Esophagus (tissue), 2 donors: ENCODE results near the gene TERT. TPM values are rescaled to one million over a fixed set of nuclear protein-coding genes. Genes with fewer than 3 reads are reported as not detected.
"Not testable (repeated sequence)": the region's sequence is repeated elsewhere in the genome, so short reads cannot be mapped to it uniquely, and the experiment has no call there.

Experiments used
- H3K27ac ChIP-seq, 2 donors: one replicate each; pipeline ENCODE4 v1.5.1; 2013; ENCODE audit warnings: low read depth in 2 of 2, mild to moderate bottlenecking in 2 of 2, inconsistent platforms in 1 of 2, low read length in 1 of 2, moderate library complexity in 1 of 2
- H3K27me3 ChIP-seq, 2 donors: one replicate each; pipeline ENCODE4 v1.6.1; 2013; ENCODE audit warnings: low read length in 2 of 2, control low read depth in 1 of 2, mild to moderate bottlenecking in 1 of 2; ENCODE audit not compliant: insufficient read depth in 2 of 2, control insufficient read depth in 1 of 2
- H3K36me3 ChIP-seq, 2 donors: one replicate each; pipeline ENCODE4 v1.6.1; 2013; ENCODE audit warnings: low read length in 1 of 2; ENCODE audit not compliant: control insufficient read depth in 2 of 2, insufficient read depth in 2 of 2
- H3K4me1 ChIP-seq, 2 donors: one replicate each; pipeline ENCODE4 v1.6.1; 2013; ENCODE audit warnings: low read length in 1 of 2; ENCODE audit not compliant: control insufficient read depth in 2 of 2, insufficient read depth in 2 of 2
- H3K4me3 ChIP-seq, 2 donors: one replicate each; pipeline ENCODE4 v1.5.1; 2013; ENCODE audit warnings: low read length in 2 of 2, mild to moderate bottlenecking in 2 of 2, low read depth in 1 of 2, moderate library complexity in 1 of 2
- H3K9me3 ChIP-seq, 2 donors: one replicate each; pipeline ENCODE4 v1.6.1; 2013; ENCODE audit warnings: mild to moderate bottlenecking in 2 of 2, low read depth in 1 of 2, low read length in 1 of 2, moderate library complexity in 1 of 2; ENCODE audit not compliant: control insufficient read depth in 2 of 2, insufficient read depth in 1 of 2
- WGBS, 2 donors: extraction: QIAGEN DNeasy Blood & Tissue Kit; methylation state at CpG; one replicate each; pipeline ENCODE4 v1.1.7; 2013; 5-methylcytosine and 5-hydroxymethylcytosine counted together
- polyA plus RNA-seq, 2 donors: library from polyadenylated mRNA; stranded (reverse); fragments of 200-250 nt; gene quantifications; one replicate each; pipeline ENCODE4 v1.2.3, GENCODE V29; 2013
- donor health status: healthy with polysubstance abuse.
- donor health status: Bipolar disorder and iron deficiency.

The TERT gene
- under 1 TPM; 0.13 to 0.51 TPM for polyA plus RNA-seq

DNA sequence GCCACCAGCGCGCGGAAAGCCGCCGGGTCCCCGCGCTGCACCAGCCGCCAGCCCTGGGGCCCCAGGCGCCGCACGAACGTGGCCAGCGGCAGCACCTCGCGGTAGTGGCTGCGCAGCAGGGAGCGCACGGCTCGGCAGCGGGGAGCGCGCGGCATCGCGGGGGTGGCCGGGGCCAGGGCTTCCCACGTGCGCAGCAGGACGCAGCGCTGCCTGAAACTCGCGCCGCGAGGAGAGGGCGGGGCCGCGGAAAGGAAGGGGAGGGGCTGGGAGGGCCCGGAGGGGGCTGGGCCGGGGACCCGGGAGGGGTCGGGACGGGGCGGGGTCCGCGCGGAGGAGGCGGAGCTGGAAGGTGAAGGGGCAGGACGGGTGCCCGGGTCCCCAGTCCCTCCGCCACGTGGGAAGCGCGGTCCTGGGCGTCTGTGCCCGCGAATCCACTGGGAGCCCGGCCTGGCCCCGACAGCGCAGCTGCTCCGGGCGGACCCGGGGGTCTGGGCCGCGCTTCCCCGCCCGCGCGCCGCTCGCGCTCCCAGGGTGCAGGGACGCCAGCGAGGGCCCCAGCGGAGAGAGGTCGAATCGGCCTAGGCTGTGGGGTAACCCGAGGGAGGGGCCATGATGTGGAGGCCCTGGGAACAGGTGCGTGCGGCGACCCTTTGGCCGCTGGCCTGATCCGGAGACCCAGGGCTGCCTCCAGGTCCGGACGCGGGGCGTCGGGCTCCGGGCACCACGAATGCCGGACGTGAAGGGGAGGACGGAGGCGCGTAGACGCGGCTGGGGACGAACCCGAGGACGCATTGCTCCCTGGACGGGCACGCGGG is at the start of gene TERT:
Gene TERT, minus strand, starts transcription at position 234 of the 815 bp plus-strand sequence. Its CDS starts 79 bp downstream, at position 155.
- Histone ChIP-seq H3K27me3 (peaks cover 0 to 11% of the 10 kb centered on the region in 2 donors), H3K27ac (no peak within 1 kb of the TSS), H3K4me1 (peaks cover 4 to 7% of the 10 kb centered on the region in 2 donors), H3K4me3 (no peak within 1 kb of the TSS), H3K9me3 (no peaks in the 10 kb centered on the region), H3K36me3 (no peaks in the 10 kb centered on the region)
- 9 to 16% methylated on average over 54 to 102 of the region's 102 CpGs for WGBS, 2 donors

DNA sequence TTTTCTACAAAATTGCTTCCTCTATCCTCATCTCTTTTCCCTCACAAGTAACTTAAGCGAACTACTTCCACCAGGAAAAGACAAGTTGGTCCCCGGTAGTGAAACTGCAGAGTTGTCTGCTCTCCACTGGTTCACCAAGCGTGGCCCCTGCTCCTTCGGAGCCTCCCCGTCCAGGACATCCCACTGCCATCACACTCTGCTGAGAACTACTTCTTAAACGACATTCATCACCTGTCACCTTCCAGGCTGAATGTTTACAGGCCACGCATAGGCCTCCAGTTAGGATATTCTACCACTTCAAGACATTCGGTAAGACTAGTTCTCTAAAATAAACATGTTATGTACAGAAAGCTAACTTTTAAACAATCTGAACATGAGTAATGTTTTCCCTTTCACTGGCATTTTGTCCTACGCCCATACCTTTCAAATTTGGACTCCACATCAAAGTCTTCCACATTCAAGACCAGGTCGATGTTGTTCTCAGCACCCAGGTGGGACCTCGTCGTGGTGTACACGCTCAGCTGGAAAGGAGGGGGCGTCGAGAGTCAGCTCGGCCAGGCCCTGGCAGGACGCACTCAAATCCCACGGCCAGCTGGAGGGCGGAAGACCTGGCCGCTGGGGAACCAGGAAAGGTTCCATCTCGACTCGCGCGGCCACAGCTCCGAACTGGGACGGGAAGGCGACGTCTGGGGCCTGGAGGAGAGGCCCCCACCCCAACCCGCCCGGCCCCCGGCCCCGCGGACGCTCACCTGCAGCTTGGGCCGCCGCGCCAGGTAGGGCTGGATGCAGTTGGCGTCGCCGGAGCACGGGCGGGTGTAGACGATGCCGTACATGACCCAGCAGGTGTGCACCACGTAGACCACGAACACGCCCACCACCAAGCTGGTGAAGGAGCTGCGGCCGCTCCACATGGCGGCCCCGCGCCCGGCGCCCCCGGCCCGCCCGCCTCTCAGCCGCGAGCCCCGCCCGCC is 49.3 kb upstream of the TERT start:
- no peaks in the 10 kb centered on the region for H3K9me3 ChIP-seq
- 5% methylated on average over 52 to 61 of the region's 61 CpGs for WGBS, 2 donors
- peak overlapping the region in 1 of 2 donors; percentile 29 for H3K27ac ChIP-seq
- H3K36me3 ChIP-seq = peaks cover 0 to 20% of the 10 kb centered on the region in 2 donors
- peaks cover 2 to 8% of the 10 kb centered on the region in 2 donors for H3K4me1 ChIP-seq
- H3K4me3 ChIP-seq = peak overlapping the region; percentile 84 to 91
- H3K27me3 ChIP-seq = no peaks in the 10 kb centered on the region

DNA sequence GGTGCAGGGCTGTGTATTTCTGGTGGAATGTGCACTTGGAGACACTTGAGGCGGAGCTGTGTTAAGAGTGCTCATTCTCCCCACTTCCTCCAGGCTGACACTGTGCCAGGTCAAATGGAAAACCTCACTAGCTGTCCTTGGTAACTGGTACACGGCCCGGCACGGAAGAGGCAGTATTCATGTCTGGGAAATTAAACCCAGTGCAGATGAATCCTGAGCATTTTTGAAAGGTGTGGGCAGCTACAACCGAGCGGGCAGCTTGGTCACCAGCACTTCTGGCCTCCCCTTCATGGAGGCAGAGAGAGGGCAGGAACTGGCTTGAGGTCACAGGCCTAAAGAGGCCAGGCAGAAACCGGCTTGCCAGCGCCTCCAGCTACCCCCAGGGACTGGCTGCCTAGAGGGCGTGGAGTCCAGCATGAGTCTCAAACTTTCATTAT is 48.5 kb upstream of the TERT start:
- no peak overlapping the region for H3K4me3 ChIP-seq
- 73 to 82% methylated on average over 9 of the region's 9 CpGs for WGBS, 2 donors
- H3K27me3 ChIP-seq = no peaks in the 10 kb centered on the region
- H3K36me3 ChIP-seq = peaks cover 5 to 27% of the 10 kb centered on the region in 2 donors
- no peak overlapping the region for H3K27ac ChIP-seq
- H3K9me3 ChIP-seq = no peaks in the 10 kb centered on the region
- H3K4me1 ChIP-seq = peaks cover 2 to 8% of the 10 kb centered on the region in 2 donors

DNA sequence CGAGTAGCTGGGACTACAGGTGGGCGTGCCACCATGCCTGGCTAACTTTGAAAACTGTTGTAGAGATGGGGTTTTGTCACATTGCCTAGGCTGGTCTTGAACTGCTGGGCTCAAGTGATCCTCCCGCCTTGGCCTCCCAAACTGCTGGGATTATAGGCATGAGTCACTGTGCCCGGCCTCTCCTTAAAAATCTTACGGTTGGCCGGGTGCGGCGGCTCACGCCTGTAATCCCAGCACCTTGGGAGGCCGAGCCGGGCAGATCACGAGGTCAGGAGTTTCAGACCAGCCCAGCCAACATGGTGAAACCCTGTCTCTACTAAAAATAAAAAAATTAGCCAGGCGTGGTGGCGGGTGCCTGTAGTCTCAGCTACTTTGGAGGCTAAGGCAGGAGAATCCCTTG is 47.8 kb upstream of the TERT start:
- H3K27ac ChIP-seq = not testable (repeated sequence)

DNA sequence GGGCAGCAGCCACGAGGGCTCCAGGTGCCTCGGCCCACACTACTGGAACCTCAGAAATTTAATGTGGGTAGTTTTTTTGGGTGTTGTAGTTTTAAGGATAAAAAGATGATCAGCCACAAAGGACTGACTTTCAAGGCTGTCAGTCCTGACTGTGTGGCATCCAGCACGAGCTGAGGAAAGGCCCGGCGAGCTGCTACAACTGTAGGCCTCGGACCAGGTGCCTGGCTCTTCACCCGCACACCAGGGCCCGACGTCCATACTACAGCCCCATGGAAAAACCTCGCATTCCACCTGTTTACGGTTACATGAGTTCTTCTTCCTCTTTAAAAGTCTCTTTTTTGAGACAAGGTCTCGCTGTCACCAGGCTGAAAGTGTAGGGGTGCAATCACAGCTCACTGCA is 47.4 kb upstream of the TERT start:
- 89 to 95% methylated on average over 12 of the region's 12 CpGs for WGBS, 2 donors
- Histone ChIP-seq H3K4me3 (no peak overlapping the region), H3K27ac (no peak overlapping the region), H3K9me3 (no peaks in the 10 kb centered on the region), H3K4me1 (peaks cover 2 to 8% of the 10 kb centered on the region in 2 donors), H3K36me3 (peaks cover 6 to 36% of the 10 kb centered on the region in 2 donors), H3K27me3 (no peaks in the 10 kb centered on the region)

More for the DNA sequence above, 47.8 kb upstream of the TERT start:
- H3K36me3 ChIP-seq = peaks cover 6 to 32% of the 10 kb centered on the region in 2 donors
- not testable (repeated sequence) for H3K4me3 ChIP-seq, H3K4me1 ChIP-seq, H3K27me3 ChIP-seq, H3K9me3 ChIP-seq
- 84 to 91% methylated on average over 14 of the region's 14 CpGs for WGBS, 2 donors

DNA sequence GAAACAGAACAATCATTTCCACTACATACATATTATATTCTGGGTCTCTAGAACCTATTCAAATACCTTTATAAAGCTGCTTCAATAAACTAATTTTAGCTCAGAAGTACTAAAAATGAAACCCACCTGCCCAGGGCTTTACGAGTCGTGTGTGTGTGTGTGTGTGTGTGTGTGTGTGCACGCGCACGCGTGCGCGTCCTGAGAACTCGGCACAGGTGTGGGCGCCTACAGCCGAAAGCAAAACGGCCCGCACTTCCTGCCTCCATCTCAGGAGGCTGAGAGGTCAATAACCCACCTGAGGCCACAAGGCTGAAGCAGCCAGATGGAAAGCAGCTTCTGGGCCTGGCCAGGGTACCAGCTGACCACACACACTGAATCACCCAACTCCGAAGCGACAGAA is 47.0 kb upstream of the TERT start:
- 85 to 90% methylated on average over 15 of the region's 15 CpGs for WGBS, 2 donors
- Histone ChIP-seq H3K36me3 (peaks cover 6 to 39% of the 10 kb centered on the region in 2 donors), H3K9me3 (no peaks in the 10 kb centered on the region), H3K4me1 (peaks cover 2 to 8% of the 10 kb centered on the region in 2 donors), H3K4me3 (no peak overlapping the region), H3K27me3 (no peaks in the 10 kb centered on the region), H3K27ac (no peak overlapping the region)

DNA sequence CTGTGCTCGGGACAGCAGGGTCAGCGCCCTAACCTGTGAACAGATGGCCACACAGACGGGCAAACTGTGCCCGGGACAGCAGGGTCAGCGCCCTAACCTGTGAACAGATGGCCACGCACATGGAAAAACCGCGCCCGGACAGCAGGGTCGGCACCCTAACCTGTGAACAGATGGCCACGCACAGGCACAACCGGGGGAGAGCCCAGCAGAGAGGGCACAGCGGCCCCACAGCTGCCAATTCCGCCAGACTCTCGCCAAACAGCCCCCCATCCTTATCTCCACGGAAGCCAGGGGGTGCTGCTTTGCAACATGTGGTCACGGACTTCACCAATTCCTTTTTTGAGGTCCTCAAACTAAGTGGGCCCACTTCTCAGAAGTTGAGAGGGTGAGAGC is 44.9 kb upstream of the TERT start:
- not testable (repeated sequence) for H3K4me1 ChIP-seq, H3K9me3 ChIP-seq, H3K27ac ChIP-seq, H3K27me3 ChIP-seq, H3K4me3 ChIP-seq
- WGBS, 2 donors = 87 to 94% methylated on average over 15 to 17 of the region's 17 CpGs
- H3K36me3 ChIP-seq = peaks cover 6 to 60% of the 10 kb centered on the region in 2 donors

DNA sequence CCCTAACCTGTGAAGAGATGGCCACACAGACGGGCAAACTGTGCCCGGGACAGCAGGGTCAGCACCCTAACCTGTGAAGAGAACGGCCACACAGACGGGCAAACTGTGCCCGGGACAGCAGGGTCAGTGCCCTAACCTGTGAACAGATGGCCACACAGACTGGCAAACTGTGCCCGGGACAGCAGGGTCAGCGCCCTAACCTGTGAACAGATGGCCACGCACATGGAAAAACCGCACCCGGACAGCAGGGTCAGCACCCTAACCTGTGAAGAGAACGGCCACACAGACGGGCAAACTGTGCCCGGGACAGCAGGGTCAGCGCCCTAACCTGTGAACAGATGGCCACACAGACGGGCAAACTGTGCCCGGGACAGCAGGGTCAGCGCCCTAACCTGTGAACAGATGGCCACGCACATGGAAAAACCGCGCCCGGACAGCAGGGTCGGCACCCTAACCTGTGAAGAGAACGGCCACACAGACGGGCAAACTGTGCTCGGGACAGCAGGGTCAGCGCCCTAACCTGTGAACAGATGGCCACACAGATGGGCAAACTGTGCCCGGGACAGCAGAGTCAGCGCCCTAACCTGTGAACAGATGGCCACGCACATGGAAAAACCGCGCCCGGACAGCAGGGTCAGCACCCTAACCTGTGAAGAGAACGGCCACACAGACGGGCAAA is 44.4 kb upstream of the TERT start:
- 94 to 97% methylated on average over 28 to 34 of the region's 34 CpGs for WGBS, 2 donors
- H3K27ac ChIP-seq, H3K27me3 ChIP-seq, H3K9me3 ChIP-seq, H3K4me1 ChIP-seq, H3K4me3 ChIP-seq: not testable (repeated sequence)
- H3K36me3 ChIP-seq = peaks cover 6 to 61% of the 10 kb centered on the region in 2 donors

DNA sequence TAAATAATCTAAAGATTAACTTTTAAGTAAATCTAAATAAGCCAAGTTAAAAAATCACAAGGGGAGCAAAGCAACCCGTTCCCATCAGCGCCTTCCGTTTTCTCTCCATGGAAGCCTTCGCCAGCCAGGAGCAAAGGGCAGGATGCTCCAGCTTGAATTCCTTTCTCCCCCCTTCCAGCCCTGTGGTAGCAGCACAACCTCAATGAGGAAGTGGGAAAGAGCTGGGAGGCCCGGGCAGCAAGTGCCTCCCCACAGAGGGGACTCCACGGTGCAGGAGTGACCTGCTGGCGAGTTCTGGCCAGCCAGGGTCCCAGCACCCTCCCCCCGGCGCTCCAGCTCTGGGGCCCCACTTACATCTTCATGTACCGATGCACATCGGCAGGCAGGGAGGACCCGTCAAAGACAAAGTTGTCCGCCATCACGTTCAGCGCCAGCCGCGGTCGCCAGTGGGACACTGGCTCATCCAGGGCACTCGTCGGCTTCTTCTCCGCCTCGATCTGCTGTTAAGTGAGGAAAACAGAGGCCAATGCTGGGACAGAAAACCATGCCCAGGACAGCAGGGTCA is 43.7 kb upstream of the TERT start:
- WGBS, 2 donors = 94 to 96% methylated on average over 22 of the region's 22 CpGs

More for the DNA sequence above, 43.7 kb upstream of the TERT start:
- no peaks in the 10 kb centered on the region for H3K27me3 ChIP-seq
- no peak overlapping the region for H3K27ac ChIP-seq
- peaks cover 0 to 2% of the 10 kb centered on the region in 2 donors for H3K9me3 ChIP-seq
- H3K4me1 ChIP-seq = peaks cover 4% of the 10 kb centered on the region in 2 donors
- peaks cover 10 to 66% of the 10 kb centered on the region in 2 donors for H3K36me3 ChIP-seq
- no peak overlapping the region for H3K4me3 ChIP-seq
